Measurements from ENCODE around the gene MIPOL1. TPM values are rescaled to one million over a fixed set of nuclear protein-coding genes. Genes with fewer than 3 reads are reported as not detected.

MIPOL1 gene
- total RNA-seq, 2 experiments from 2014 or later = not detected

DNA sequence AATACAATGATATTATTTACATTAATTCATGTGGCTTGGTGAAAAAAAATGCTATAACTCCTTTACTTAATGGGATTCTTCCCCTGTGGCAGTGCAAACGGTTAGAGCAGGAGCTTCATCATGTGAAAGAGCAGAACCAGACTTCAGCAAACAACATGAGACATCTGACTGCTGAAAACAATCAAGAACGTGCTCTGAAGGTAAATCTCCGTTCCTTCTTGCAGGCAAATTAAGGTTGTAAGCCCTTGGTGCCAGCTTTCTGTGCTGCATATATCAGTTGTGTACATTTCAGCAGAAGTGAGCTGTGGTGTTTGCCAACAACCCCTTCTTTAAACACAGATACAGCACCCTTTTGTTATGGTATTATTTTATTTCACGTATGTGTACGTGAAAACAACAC, 171.7 kb downstream of the MIPOL1 start:
- Histone ChIP-seq H3K36me3 (ENCODE audit: insufficient read depth, low read length) (no peaks in the 10 kb centered on the region), H3K4me3 (ENCODE audit: low read depth, low read length, poor library complexity, severe bottlenecking) (no peak overlapping the region), H3K9me2 (ENCODE audit: insufficient read depth, low read length) (no peaks in the 10 kb centered on the region), H3K79me2 (ENCODE audit: insufficient read depth, low read depth, low read length) (no peaks in the 10 kb centered on the region), H3K27ac (ENCODE audit: low read depth, low read length, poor library complexity, severe bottlenecking) (no peak overlapping the region), H3K9me3 (ENCODE audit: low read length) (no peaks in the 10 kb centered on the region), H4K20me1 (ENCODE audit: insufficient read depth, low read length) (no peaks in the 10 kb centered on the region), H2AFZ (ENCODE audit: low read length) (no peak overlapping the region), H3K4me1 (ENCODE audit: insufficient read depth, low read length, poor library complexity, severe bottlenecking) (no peaks in the 10 kb centered on the region), H3K4me2 (ENCODE audit: low read length) (no peak overlapping the region)
- TF ChIP-seq EZH2phosphoT487 (IDR thresholded peaks at IDR 0.05; ENCODE audit: borderline replicate concordance, low read depth, low read length) (no peak), CTCF (conservative IDR thresholded peaks at IDR 0.05; ENCODE audit: low read length) (no peak)
- ChIA-PET POLR2A (interaction anchor here (0.7 kb wide), 1 partner anchor 43 kb away, joined by 3 read pairs; no protein-coding TSS in a partner anchor), CTCF (ENCODE audit: unreplicated experiment) (no interaction called here)
- no peak for DNase-seq (ENCODE audit: low spot score)
- BruUV-seq (replicated peaks) = no TSS peak
- intact Hi-C loops (cut with micrococcal nuclease; ENCODE audit: unreplicated experiment) = no loop called here

- Histone ChIP-seq H3K79me2 (ENCODE audit: insufficient read depth, low read depth, low read length) (no peaks in the 10 kb centered on the region), H3K4me2 (ENCODE audit: low read length) (no peak overlapping the region), H3K36me3 (ENCODE audit: insufficient read depth, low read length) (no peaks in the 10 kb centered on the region), H3K4me3 (ENCODE audit: low read depth, low read length, poor library complexity, severe bottlenecking) (no peak overlapping the region), H3K27ac (ENCODE audit: low read depth, low read length, poor library complexity, severe bottlenecking) (no peak overlapping the region), H2AFZ (ENCODE audit: low read length) (no peak overlapping the region), H4K20me1 (ENCODE audit: insufficient read depth, low read length) (no peaks in the 10 kb centered on the region), H3K4me1 (ENCODE audit: insufficient read depth, low read length, poor library complexity, severe bottlenecking) (no peaks in the 10 kb centered on the region), H3K9me3 (ENCODE audit: low read length) (no peaks in the 10 kb centered on the region), H3K9me2 (ENCODE audit: insufficient read depth, low read length) (no peaks in the 10 kb centered on the region)
- intact Hi-C loops (cut with micrococcal nuclease; ENCODE audit: unreplicated experiment) = no loop called here
- BruUV-seq (replicated peaks) = no TSS peak
- TF ChIP-seq CTCF (conservative IDR thresholded peaks at IDR 0.05; ENCODE audit: low read length) = no peak
- no peak for TF ChIP-seq EZH2phosphoT487 (IDR thresholded peaks at IDR 0.05; ENCODE audit: borderline replicate concordance, low read depth, low read length)
- ChIA-PET CTCF (ENCODE audit: unreplicated experiment) (no interaction called here), POLR2A (no interaction called here)
- no peak for DNase-seq (ENCODE audit: low spot score)
Observed at GRCh38 chr14:37375566-37375965, 177.8 kb downstream of the MIPOL1 start.

- Histone ChIP-seq H2AFZ (ENCODE audit: low read length) (no peak overlapping the region), H3K4me2 (ENCODE audit: low read length) (no peak overlapping the region), H3K9me3 (ENCODE audit: low read length) (no peaks in the 10 kb centered on the region), H3K27ac (ENCODE audit: low read depth, low read length, poor library complexity, severe bottlenecking) (no peak overlapping the region), H3K79me2 (ENCODE audit: insufficient read depth, low read depth, low read length) (no peaks in the 10 kb centered on the region), H3K4me3 (ENCODE audit: low read depth, low read length, poor library complexity, severe bottlenecking) (no peak overlapping the region), H3K4me1 (ENCODE audit: insufficient read depth, low read length, poor library complexity, severe bottlenecking) (no peaks in the 10 kb centered on the region), H3K9me2 (ENCODE audit: insufficient read depth, low read length) (no peaks in the 10 kb centered on the region), H4K20me1 (ENCODE audit: insufficient read depth, low read length) (no peaks in the 10 kb centered on the region), H3K36me3 (ENCODE audit: insufficient read depth, low read length) (no peaks in the 10 kb centered on the region)
- ChIA-PET CTCF (ENCODE audit: unreplicated experiment) (no interaction called here), POLR2A (interaction anchor here (0.7 to 1.1 kb wide), 2 partner anchors 19 to 54 kb away, joined by 3 to 4 read pairs; no protein-coding TSS in a partner anchor)
- intact Hi-C loops (cut with micrococcal nuclease; ENCODE audit: unreplicated experiment) = no loop called here
- no peak for DNase-seq (ENCODE audit: low spot score)
- BruUV-seq (replicated peaks) = no TSS peak
- TF ChIP-seq EZH2phosphoT487 (IDR thresholded peaks at IDR 0.05; ENCODE audit: borderline replicate concordance, low read depth, low read length) (no peak), CTCF (conservative IDR thresholded peaks at IDR 0.05; ENCODE audit: low read length) (no peak)
Observed at GRCh38 chr14:37376944-37377609, 179.3 kb downstream of the MIPOL1 start.
